ENCODE data around the gene ARHGAP31.

The ARHGAP31 gene

DNA sequence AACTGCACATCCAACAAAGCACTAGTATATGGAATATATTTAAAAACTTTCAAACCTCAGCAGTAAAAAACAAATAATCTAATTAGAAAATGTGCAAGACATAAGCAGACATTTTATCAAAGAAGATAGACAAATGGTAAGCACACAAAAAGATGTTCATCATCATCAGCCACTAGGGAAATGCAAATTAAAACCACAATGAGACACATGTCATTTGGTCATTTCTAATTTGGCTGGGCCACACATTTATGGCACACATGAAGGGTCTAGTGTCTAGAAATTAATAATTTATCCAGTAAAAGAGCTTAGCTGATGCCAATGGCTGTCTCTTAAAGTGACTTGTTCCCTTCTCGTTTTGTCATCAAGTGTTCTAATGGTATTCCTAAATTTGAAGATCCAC lies 45.8 kb downstream of the ARHGAP31 start:
- no peak for DNase-seq (ENCODE audit: low read depth)
- TF ChIP-seq, protein P1, sequence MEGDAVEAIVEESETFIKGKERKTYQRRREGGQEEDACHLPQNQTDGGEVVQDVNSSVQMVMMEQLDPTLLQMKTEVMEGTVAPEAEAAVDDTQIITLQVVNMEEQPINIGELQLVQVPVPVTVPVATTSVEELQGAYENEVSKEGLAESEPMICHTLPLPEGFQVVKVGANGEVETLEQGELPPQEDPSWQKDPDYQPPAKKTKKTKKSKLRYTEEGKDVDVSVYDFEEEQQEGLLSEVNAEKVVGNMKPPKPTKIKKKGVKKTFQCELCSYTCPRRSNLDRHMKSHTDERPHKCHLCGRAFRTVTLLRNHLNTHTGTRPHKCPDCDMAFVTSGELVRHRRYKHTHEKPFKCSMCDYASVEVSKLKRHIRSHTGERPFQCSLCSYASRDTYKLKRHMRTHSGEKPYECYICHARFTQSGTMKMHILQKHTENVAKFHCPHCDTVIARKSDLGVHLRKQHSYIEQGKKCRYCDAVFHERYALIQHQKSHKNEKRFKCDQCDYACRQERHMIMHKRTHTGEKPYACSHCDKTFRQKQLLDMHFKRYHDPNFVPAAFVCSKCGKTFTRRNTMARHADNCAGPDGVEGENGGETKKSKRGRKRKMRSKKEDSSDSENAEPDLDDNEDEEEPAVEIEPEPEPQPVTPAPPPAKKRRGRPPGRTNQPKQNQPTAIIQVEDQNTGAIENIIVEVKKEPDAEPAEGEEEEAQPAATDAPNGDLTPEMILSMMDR (conservative IDR thresholded peaks at IDR 0.05; ENCODE audit: low read length): no peak
- no peak overlapping the region for H3K4me3 ChIP-seq (ENCODE audit: low read length)

- no peak for DNase-seq (ENCODE audit: low read depth)
- TF ChIP-seq, protein P1 (conservative IDR thresholded peaks at IDR 0.05; ENCODE audit: low read length): no peak
- no peak overlapping the region for H3K4me3 ChIP-seq (ENCODE audit: low read length)
These were observed 46.3 kb downstream of the ARHGAP31 start for GRCh38 chr3:119340446-119340845.

- H3K4me3 ChIP-seq (ENCODE audit: low read length): no peak overlapping the region
- peak; percentile 73 for DNase-seq (ENCODE audit: low read depth)
- TF ChIP-seq, protein P1 (conservative IDR thresholded peaks at IDR 0.05; ENCODE audit: low read length): no peak
These were observed 48.0 kb downstream of the ARHGAP31 start for GRCh38 chr3:119342176-119342575.

- no peak overlapping the region for H3K4me3 ChIP-seq (ENCODE audit: low read length)
- DNase-seq (ENCODE audit: low read depth): no peak
- TF ChIP-seq, protein P1 (conservative IDR thresholded peaks at IDR 0.05; ENCODE audit: low read length): no peak
These were observed 49.5 kb downstream of the ARHGAP31 start for GRCh38 chr3:119343719-119344118.

- TF ChIP-seq, protein P1 (conservative IDR thresholded peaks at IDR 0.05; ENCODE audit: low read length): no peak
- no peak for DNase-seq (ENCODE audit: low read depth)
- no peak overlapping the region for H3K4me3 ChIP-seq (ENCODE audit: low read length)
These were observed 51.9 kb downstream of the ARHGAP31 start for GRCh38 chr3:119346076-119346496.

DNA sequence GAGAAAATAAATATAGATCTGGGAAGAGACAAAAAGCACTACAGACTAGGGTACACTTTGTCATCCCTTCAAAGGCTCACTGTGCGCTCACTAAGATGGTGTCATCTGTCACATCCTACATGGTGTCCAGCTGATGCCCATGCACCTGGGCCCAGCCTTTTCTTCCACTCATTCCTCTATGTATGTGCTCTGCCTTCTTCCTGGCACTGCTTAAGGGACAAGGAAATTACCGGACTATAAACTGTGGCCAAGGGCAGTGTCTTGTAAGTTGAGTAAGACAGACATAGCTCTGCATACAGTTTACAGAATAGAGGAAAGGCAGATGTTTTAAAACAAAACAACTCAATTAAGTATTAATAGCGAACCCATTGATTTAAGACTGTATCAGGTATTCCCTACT lies 52.9 kb downstream of the ARHGAP31 start:
- TF ChIP-seq, protein P1 (conservative IDR thresholded peaks at IDR 0.05; ENCODE audit: low read length): no peak
- no peak overlapping the region for H3K4me3 ChIP-seq (ENCODE audit: low read length)
- DNase-seq (ENCODE audit: low read depth): no peak

- TF ChIP-seq, protein P1 (conservative IDR thresholded peaks at IDR 0.05; ENCODE audit: low read length): no peak
- no peak overlapping the region for H3K4me3 ChIP-seq (ENCODE audit: low read length)
- DNase-seq (ENCODE audit: low read depth): no peak
These were observed 55.3 kb downstream of the ARHGAP31 start for GRCh38 chr3:119349354-119350041.

All from AG10803 (cell line).